ENCODE measurements around the gene ARAP3.

The ARAP3 gene

DNA sequence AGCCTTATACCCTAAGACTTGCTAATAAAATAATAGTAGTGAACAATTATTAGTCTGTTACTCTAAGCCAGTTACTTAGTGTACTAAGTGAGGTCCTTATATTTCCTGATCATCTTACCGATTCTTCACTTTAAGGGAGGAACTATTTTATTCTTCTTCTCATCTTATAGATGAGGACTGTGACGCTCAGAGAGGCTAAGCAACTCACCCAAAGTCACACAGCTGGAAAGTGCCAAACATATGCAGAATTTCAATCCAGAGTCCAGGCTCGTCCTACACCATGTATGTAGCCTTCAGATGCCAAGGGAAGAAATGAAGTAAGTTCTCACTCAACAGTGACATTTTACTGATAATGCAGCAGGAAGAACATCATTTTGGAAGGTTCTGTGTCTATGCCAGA is 34.4 kb upstream of the ARAP3 start:
- no peak for DNase-seq
- no peaks in the 10 kb centered on the region for H3K36me3 Mint-ChIP-seq (ENCODE audit: low read depth)
- TF ChIP-seq, protein P1, sequence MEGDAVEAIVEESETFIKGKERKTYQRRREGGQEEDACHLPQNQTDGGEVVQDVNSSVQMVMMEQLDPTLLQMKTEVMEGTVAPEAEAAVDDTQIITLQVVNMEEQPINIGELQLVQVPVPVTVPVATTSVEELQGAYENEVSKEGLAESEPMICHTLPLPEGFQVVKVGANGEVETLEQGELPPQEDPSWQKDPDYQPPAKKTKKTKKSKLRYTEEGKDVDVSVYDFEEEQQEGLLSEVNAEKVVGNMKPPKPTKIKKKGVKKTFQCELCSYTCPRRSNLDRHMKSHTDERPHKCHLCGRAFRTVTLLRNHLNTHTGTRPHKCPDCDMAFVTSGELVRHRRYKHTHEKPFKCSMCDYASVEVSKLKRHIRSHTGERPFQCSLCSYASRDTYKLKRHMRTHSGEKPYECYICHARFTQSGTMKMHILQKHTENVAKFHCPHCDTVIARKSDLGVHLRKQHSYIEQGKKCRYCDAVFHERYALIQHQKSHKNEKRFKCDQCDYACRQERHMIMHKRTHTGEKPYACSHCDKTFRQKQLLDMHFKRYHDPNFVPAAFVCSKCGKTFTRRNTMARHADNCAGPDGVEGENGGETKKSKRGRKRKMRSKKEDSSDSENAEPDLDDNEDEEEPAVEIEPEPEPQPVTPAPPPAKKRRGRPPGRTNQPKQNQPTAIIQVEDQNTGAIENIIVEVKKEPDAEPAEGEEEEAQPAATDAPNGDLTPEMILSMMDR (IDR thresholded peaks at IDR 0.05) = no peak
- H3K9me3 Mint-ChIP-seq = no peaks in the 10 kb centered on the region
- H3K27ac Mint-ChIP-seq = no peak overlapping the region
- H3K4me1 Mint-ChIP-seq = peaks cover 17% of the 10 kb centered on the region
- no peak overlapping the region for H3K4me3 Mint-ChIP-seq
- peaks cover 17% of the 10 kb centered on the region for H3K27me3 Mint-ChIP-seq (ENCODE audit: low read depth, poor library complexity)

DNA sequence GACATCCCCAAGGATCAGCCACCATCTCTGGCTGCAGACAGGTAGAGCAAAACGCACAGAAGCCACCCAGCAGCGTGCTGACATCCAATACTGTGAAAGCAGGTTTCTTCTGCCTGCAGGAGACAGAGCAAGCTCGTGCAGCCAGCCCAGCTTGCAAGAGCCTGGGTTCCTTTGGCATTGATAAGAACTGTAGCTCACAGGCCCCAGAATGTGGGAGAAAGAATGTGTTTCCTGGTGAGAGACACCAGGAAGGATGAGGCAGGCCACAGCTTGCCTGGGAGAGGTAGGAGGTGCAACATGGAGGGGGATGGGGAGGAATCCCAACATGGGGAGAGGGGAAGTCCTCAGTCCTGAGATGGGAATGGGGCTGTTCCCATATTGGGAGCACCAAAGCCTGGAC is 34.0 kb upstream of the ARAP3 start:
- TF ChIP-seq, protein P1 (IDR thresholded peaks at IDR 0.05) = no peak
- H3K9me3 Mint-ChIP-seq = no peaks in the 10 kb centered on the region
- H3K4me3 Mint-ChIP-seq = no peak overlapping the region
- peaks cover 19% of the 10 kb centered on the region for H3K27me3 Mint-ChIP-seq (ENCODE audit: low read depth, poor library complexity)
- H3K36me3 Mint-ChIP-seq (ENCODE audit: low read depth) = no peaks in the 10 kb centered on the region
- peaks cover 17% of the 10 kb centered on the region for H3K4me1 Mint-ChIP-seq
- no peak overlapping the region for H3K27ac Mint-ChIP-seq
- no peak for DNase-seq

DNA sequence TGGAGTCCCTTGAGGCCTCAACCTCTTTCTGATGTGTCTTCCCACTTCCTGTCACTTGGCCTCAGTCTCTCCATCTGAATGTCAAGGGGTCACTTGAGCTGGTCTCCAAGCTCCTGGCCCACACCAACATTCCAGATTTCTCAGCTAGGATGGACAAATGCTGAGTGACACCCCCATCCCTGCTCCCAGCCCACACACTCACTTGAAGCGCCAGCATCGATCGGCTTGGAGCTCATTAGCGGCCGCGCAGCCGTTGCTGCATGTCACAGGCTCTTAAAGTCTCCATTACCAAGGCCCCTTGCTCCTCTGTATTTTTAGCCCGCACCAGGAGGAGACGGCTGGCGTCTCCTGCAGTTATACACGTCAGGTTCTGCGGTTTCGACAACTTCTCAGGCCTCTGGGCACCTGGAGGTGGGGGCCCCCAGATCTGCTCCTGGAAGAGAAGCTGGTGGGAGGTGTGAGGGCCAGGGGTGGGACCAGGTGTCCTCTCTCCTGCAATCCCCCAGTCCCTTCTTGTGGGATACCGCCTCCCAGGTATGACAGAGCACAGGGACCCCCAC is 33.4 kb upstream of the ARAP3 start:
- Mint-ChIP-seq H3K27ac (no peak overlapping the region), H3K9me3 (no peaks in the 10 kb centered on the region), H3K4me3 (no peak overlapping the region), H3K4me1 (peaks cover 17% of the 10 kb centered on the region), H3K27me3 (ENCODE audit: low read depth, poor library complexity) (peaks cover 23% of the 10 kb centered on the region), H3K36me3 (ENCODE audit: low read depth) (no peaks in the 10 kb centered on the region)
- TF ChIP-seq, protein P1 (IDR thresholded peaks at IDR 0.05) = no peak
- no peak for DNase-seq

DNA sequence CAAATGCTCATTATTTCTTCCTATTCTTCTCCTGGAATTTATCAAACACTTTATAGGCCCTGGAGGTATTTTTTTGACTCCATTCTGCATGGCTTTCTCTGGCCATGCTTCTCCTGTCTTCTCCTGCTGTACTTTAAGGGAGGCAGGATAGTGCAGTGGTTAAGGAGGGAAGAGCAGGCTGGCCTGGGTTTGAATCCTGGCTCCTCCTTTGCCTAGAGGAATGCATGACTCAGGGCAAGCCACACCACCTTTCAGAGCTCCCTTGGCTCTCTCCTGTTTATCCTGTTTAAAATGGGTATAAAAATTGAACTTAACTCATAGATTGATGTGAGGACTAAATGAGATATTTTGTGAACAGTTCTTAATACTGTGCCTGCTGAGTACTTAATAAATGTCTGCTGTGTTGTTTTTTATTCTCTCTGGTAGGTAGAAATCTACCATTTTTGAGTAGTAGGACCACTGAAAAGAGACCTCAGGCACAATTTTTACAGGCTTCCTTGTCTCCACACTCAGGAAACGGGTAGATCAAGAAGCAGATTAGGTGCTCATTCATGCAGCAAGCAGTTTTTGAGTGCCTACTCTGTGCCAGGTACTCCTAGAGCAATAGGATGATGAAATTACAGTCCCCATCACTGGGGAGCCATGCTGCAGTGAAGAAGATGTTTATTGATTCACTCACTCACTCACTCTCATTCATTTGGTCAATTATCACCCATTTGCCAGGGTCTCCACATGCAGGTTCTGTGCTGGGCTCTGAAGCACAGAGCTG is 32.7 kb upstream of the ARAP3 start:
- Mint-ChIP-seq H3K27ac (no peak overlapping the region), H3K36me3 (ENCODE audit: low read depth) (no peaks in the 10 kb centered on the region), H3K4me1 (peaks cover 19% of the 10 kb centered on the region), H3K4me3 (no peak overlapping the region), H3K27me3 (ENCODE audit: low read depth, poor library complexity) (peaks cover 28% of the 10 kb centered on the region), H3K9me3 (no peaks in the 10 kb centered on the region)
- TF ChIP-seq, protein P1 (IDR thresholded peaks at IDR 0.05) = no peak
- no peak for DNase-seq

DNA sequence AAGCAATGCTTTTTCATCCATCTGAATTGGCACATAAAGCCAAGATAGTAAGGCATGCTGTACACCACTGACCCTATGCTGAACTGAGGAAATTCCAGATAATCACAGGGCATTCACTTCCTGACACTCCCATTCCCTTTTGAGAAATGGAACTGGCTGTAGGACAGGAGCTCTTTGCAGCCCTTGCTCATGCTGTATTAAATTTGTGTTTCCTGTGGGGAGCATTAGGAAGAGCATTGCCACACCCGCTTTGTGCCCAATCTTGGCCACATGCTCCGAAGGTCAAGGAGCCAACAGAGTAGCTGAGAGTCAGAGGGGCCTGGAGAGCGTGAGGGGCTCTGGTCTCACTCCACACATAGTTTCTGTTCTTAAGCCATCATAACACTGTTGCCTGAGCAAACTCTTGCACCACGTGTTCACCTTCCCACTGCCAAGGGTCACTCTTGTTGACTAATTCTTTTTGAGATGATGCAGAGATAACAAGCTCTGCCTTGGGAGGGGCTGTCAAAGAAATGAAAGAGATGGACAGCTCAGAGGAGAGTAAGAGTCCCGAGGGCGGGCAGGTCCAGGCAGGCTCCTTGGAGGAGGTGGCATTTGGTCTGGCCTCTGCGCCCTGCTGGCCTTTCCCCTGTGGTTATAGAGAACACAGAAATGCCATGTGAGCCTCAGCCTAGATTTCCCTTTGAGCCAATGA is 31.7 kb upstream of the ARAP3 start:
- Mint-ChIP-seq H3K27me3 (ENCODE audit: low read depth, poor library complexity) (peaks cover 32% of the 10 kb centered on the region), H3K27ac (no peak overlapping the region), H3K4me3 (no peak overlapping the region), H3K36me3 (ENCODE audit: low read depth) (no peaks in the 10 kb centered on the region), H3K9me3 (no peaks in the 10 kb centered on the region), H3K4me1 (peaks cover 21% of the 10 kb centered on the region)
- TF ChIP-seq, protein P1 (IDR thresholded peaks at IDR 0.05) = no peak
- DNase-seq = no peak
